Activated CD8-positive, alpha-beta T cell treated with anti-CD3 and anti-CD28 coated beads for 36 hours (primary cell): ENCODE data around the gene RELA. TPM values are rescaled to one million over a fixed set of nuclear protein-coding genes. Genes with fewer than 3 reads are reported as not detected.
A peak's percentile ranks its signal among the peaks of the same experiment; 100 is the strongest.

Experiments used
- ATAC-seq: fragments of 200-7000 bp; cut with Tn5 transposase; one replicate; pipeline ENCODE4 v1.10.0; 2021; ENCODE audit warnings: mild to moderate bottlenecking, moderate library complexity
- CTCF ChIA-PET: fragments of 350-600 bp; sonication (Branson Sonifier 250); formaldehyde crosslinking; loops from one replicate; lab custom pipeline; 2021; ENCODE audit warnings: antibody characterized with exemption; lab: Charles Lee
- POLR2A ChIA-PET: fragments of 350-600 bp; sonication (Branson Sonifier 250); formaldehyde crosslinking; loops from one replicate; lab custom pipeline; 2021; ENCODE audit warnings: antibody characterized with exemption; lab: Charles Lee
- DNase-seq: peaks from one replicate; pipeline ENCODE4 v3.0.0-alpha.2; 2020
- H3K27ac Mint-ChIP-seq: one replicate; pipeline ENCODE4 v1.8.0; 2021; ENCODE audit warnings: mild to moderate bottlenecking, mixed read lengths
- H3K27me3 Mint-ChIP-seq: one replicate; pipeline ENCODE4 v1.8.0; 2021; ENCODE audit warnings: mixed read lengths
- H3K36me3 Mint-ChIP-seq: one replicate; pipeline ENCODE4 v1.8.0; 2021; ENCODE audit warnings: low read depth, mixed read lengths
- H3K4me1 Mint-ChIP-seq: one replicate; pipeline ENCODE4 v1.8.0; 2021; ENCODE audit warnings: low read depth, mixed read lengths
- H3K4me3 Mint-ChIP-seq: one replicate; pipeline ENCODE4 v1.8.0; 2021; ENCODE audit warnings: mild to moderate bottlenecking, moderate library complexity, mixed read lengths
- H3K9me3 Mint-ChIP-seq: one replicate; pipeline ENCODE4 v1.8.0; 2021; ENCODE audit warnings: mixed read lengths
- intact Hi-C: fragments of 100-400 bp; cut with micrococcal nuclease; formaldehyde crosslinking; loops from one replicate; pipeline ENCODE4 v1.10.0; 2022
- total RNA-seq, 2 experiments: library from RNA; stranded (reverse); gene quantifications; one replicate each; pipeline ENCODE4 v1.2.3, GENCODE V29; 2021
- TF ChIP-seq, protein P1 (sequence below): fragments of 200-600 bp; IDR thresholded peaks from one replicate; pipeline ENCODE4 v1.8.0; 2022; ENCODE audit warnings: antibody characterized with exemption, mild to moderate bottlenecking

The RELA gene
- total RNA-seq, 2 experiments from 2014 or later: 65.6 to 72.5 TPM

- H3K27ac Mint-ChIP-seq: no peak overlapping the region
- POLR2A ChIA-PET: interaction anchor here (0.6 to 23.0 kb wide), 4 partner anchors 14 to 264 kb away, joined by 3 to 320 read pairs (median 3); partner anchors contain the start of genes RELA and SLC25A45
- no peak overlapping the region for H3K4me3 Mint-ChIP-seq
These were observed 17.9 kb downstream of the RELA start for GRCh38 chr11:65644837-65645236.

GRCh38 chr11:65643971-65644370 is 18.7 kb downstream of the RELA start:
- POLR2A ChIA-PET: interaction anchor here (0.6 to 23.0 kb wide), 5 partner anchors 11 to 568 kb away, joined by 3 to 320 read pairs (median 3); partner anchors contain the start of genes RELA and SLC25A45
- peak overlapping the region; percentile 74 for H3K27ac Mint-ChIP-seq
- H3K27me3 Mint-ChIP-seq: no peaks in the 10 kb centered on the region
- no peaks in the 10 kb centered on the region for H3K9me3 Mint-ChIP-seq
- peak; percentile 21 for ATAC-seq
- peak; percentile 54 for DNase-seq
- CTCF ChIA-PET: no interaction called here
- intact Hi-C loops: no loop called here
- H3K4me3 Mint-ChIP-seq: no peak overlapping the region
- TF ChIP-seq, protein P1, sequence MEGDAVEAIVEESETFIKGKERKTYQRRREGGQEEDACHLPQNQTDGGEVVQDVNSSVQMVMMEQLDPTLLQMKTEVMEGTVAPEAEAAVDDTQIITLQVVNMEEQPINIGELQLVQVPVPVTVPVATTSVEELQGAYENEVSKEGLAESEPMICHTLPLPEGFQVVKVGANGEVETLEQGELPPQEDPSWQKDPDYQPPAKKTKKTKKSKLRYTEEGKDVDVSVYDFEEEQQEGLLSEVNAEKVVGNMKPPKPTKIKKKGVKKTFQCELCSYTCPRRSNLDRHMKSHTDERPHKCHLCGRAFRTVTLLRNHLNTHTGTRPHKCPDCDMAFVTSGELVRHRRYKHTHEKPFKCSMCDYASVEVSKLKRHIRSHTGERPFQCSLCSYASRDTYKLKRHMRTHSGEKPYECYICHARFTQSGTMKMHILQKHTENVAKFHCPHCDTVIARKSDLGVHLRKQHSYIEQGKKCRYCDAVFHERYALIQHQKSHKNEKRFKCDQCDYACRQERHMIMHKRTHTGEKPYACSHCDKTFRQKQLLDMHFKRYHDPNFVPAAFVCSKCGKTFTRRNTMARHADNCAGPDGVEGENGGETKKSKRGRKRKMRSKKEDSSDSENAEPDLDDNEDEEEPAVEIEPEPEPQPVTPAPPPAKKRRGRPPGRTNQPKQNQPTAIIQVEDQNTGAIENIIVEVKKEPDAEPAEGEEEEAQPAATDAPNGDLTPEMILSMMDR: no peak
- peaks cover 29% of the 10 kb centered on the region for H3K4me1 Mint-ChIP-seq
- peaks cover 63% of the 10 kb centered on the region for H3K36me3 Mint-ChIP-seq

More at GRCh38 chr11:65644837-65645236, 17.9 kb downstream of the RELA start:
- no peaks in the 10 kb centered on the region for H3K9me3 Mint-ChIP-seq
- TF ChIP-seq, protein P1: no peak
- peaks cover 58% of the 10 kb centered on the region for H3K36me3 Mint-ChIP-seq
- H3K4me1 Mint-ChIP-seq: peaks cover 29% of the 10 kb centered on the region
- intact Hi-C loops: no loop called here
- DNase-seq (no peak), ATAC-seq (no peak)
- CTCF ChIA-PET: no interaction called here
- no peaks in the 10 kb centered on the region for H3K27me3 Mint-ChIP-seq

GRCh38 chr11:65642014-65642671 is 20.6 kb downstream of the RELA start:
- peak overlapping the region; percentile 83 for H3K27ac Mint-ChIP-seq
- H3K4me3 Mint-ChIP-seq: peak overlapping the region; percentile 77
- CTCF ChIA-PET: interaction anchor here (0.6 to 1.4 kb wide), 3 partner anchors 17 to 176 kb away, joined by 3 to 4 read pairs (median 3); no protein-coding TSS in a partner anchor
- no peak for ATAC-seq
- intact Hi-C loops: no loop called here
- H3K36me3 Mint-ChIP-seq: peaks cover 60% of the 10 kb centered on the region
- peak; percentile 51 for DNase-seq
- TF ChIP-seq, protein P1: no peak
- no peaks in the 10 kb centered on the region for H3K27me3 Mint-ChIP-seq
- H3K4me1 Mint-ChIP-seq: peaks cover 34% of the 10 kb centered on the region
- POLR2A ChIA-PET: interaction anchor here (1.0 to 23.0 kb wide), 5 partner anchors 11 to 56 kb away, joined by 3 to 320 read pairs (median 4); partner anchors contain the start of genes PCNX3 and RELA
- H3K9me3 Mint-ChIP-seq: no peaks in the 10 kb centered on the region

DNA sequence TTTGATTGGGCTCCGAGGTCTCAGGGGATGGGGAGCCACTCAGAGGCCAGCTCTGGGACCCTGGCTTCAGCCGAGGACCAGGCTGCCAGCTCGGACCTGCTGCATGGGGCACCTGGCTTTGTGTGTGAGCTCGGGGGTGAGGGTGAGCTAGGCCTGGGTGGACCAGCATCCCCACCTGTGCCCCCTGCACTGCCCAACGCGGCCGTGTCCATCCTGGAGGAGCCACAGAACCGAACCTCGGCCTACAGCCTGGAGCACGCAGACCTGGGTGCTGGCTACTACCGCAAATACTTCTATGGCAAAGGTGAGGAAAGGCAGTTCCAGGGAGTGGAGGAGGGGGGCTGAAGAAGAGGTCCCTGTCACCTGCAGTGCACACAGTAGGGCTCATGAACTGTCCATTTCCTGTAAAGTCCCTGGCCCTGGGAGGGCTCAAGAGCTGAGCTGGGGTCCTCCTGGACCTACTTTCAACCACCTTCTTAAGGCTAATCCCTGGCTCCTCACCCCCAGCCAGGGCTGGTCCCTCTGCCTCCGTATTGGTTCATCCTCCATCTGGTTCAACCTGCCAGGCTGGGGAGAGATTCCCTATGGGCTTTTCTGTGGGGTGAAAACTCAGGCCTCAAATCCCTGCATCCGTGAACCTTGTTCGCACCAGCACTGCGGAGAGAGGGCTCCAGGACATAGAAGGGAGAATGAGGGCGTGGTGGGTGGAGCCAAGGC is 21.3 kb downstream of the RELA start:
- TF ChIP-seq, protein P1: no peak
- POLR2A ChIA-PET: interaction anchor here (0.6 to 23.0 kb wide), 7 partner anchors 10 to 334 kb away, joined by 3 to 320 read pairs (median 4); partner anchors contain the start of genes MALAT1, PCNX3 and RELA
- CTCF ChIA-PET: interaction anchor here (0.6 to 1.6 kb wide), 4 partner anchors 16 to 177 kb away, joined by 3 to 5 read pairs (median 4); no protein-coding TSS in a partner anchor
- Mint-ChIP-seq H3K4me1 (peaks cover 37% of the 10 kb centered on the region), H3K27ac (peak overlapping the region; percentile 83), H3K4me3 (peak overlapping the region; percentile 77), H3K9me3 (no peaks in the 10 kb centered on the region), H3K36me3 (peaks cover 64% of the 10 kb centered on the region), H3K27me3 (no peaks in the 10 kb centered on the region)
- intact Hi-C loops: no loop called here
- ATAC-seq: no peak
- no peak for DNase-seq
